ENCODE data around the gene PA2G4. TPM values are rescaled to one million over a fixed set of nuclear protein-coding genes. Genes with fewer than 3 reads are reported as not detected.

Gene PA2G4
- total RNA-seq, 2 donors from 2014 or later: 69.6 to 155 TPM

DNA sequence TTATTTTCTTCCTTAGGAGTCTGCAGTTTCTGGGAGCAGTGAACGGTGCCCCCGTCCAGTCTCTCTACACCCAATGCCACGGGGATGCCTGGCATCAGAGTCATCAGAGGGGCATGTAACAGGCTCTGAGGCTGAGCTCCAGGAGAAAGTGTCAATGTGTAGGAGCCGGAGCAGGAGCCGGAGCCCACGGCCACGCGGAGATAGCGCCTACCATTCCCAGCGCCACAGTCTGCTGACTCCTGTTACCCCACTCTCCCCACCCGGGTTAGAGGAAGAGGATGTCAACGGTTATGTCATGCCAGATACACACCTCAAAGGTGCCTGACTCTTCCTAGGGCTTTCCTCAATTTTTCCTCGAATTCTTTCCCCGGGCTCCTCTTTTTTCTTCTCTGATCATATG, 3.3 kb upstream of the PA2G4 start:
- no peak for DNase-seq
- Histone ChIP-seq H3K9me3 (no peaks in the 10 kb centered on the region), H3K27ac (no peak overlapping the region), H3K4me3 (no peak overlapping the region), H3K27me3 (no peaks in the 10 kb centered on the region), H3K36me3 (no peaks in the 10 kb centered on the region), H3K9ac (ENCODE audit: low read depth in 2 of 2, low read length in 2 of 2) (no peak overlapping the region), H3K4me1 (no peaks in the 10 kb centered on the region)
- TF ChIP-seq, protein P1, sequence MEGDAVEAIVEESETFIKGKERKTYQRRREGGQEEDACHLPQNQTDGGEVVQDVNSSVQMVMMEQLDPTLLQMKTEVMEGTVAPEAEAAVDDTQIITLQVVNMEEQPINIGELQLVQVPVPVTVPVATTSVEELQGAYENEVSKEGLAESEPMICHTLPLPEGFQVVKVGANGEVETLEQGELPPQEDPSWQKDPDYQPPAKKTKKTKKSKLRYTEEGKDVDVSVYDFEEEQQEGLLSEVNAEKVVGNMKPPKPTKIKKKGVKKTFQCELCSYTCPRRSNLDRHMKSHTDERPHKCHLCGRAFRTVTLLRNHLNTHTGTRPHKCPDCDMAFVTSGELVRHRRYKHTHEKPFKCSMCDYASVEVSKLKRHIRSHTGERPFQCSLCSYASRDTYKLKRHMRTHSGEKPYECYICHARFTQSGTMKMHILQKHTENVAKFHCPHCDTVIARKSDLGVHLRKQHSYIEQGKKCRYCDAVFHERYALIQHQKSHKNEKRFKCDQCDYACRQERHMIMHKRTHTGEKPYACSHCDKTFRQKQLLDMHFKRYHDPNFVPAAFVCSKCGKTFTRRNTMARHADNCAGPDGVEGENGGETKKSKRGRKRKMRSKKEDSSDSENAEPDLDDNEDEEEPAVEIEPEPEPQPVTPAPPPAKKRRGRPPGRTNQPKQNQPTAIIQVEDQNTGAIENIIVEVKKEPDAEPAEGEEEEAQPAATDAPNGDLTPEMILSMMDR (IDR thresholded peaks at IDR 0.05): no peak
- intact Hi-C loops (cut with DNase I): no loop called here

DNA sequence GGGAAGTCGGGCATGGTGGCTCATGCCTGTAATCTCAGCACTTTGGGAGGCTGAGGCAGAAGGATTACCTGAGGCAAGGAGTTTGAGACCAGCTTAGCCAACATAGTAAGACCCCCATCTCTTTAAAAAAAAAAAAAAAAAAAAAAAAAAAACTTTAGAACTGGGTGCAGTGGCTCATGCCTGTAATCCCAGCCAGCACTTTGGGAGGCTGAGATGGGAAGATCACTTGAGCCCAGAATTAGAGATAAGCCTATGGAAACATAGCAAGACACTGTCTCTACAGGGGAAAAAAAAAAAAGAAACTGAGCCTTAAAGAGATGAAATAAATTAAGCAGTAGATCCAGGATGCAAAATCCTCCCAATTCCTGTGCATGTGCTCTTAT, 1.7 kb upstream of the PA2G4 start:
- H3K9ac ChIP-seq (ENCODE audit: low read depth in 2 of 2, low read length in 2 of 2): no peak overlapping the region
- intact Hi-C loops (cut with DNase I): no loop called here

DNA sequence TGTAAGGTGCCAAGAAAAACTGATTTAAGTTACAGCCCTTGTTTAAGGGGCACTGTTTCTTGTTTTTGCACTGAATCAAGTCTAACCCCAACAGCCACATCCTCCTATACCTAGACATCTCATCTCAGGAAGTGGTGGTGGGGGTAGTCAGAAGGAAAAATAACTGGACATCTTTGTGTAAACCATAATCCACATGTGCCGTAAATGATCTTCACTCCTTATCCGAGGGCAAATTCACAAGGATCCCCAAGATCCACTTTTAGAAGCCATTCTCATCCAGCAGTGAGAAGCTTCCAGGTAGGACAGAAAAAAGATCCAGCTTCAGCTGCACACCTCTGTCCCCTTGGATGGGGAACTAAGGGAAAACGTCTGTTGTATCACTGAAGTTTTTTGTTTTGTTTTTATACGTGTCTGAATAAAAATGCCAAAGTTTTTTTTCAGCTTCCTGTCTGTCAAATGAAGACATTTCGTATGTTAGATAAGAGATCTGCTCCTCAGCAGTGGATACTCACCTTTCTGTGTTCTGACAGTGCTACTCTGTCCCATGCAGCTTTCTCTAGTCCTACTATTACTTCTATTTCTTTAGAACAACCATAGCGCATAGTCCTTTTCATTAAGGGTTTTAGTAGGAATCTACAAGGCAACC, 1.2 kb upstream of the PA2G4 start:
- no peak for DNase-seq
- Histone ChIP-seq H3K27me3 (no peaks in the 10 kb centered on the region), H3K4me3 (peak overlapping the region; percentile 89), H3K9me3 (no peaks in the 10 kb centered on the region), H3K27ac (peak overlapping the region; percentile 89), H3K36me3 (peaks cover 4% of the 10 kb centered on the region), H3K9ac (ENCODE audit: low read depth in 2 of 2, low read length in 2 of 2) (peak overlapping the region in 1 of 2 donors; percentile 95), H3K4me1 (no peaks in the 10 kb centered on the region)
- intact Hi-C loops (cut with DNase I): no loop called here
- TF ChIP-seq, protein P1 (IDR thresholded peaks at IDR 0.05): no peak

More for the DNA sequence above, 1.7 kb upstream of the PA2G4 start:
- TF ChIP-seq, protein P1 (IDR thresholded peaks at IDR 0.05): no peak
- no peak for DNase-seq
- Histone ChIP-seq H3K4me3 (no peak overlapping the region), H3K36me3 (peaks cover 1% of the 10 kb centered on the region), H3K27ac (peak overlapping the region; percentile 89), H3K9me3 (no peaks in the 10 kb centered on the region), H3K27me3 (no peaks in the 10 kb centered on the region), H3K4me1 (no peaks in the 10 kb centered on the region)

DNA sequence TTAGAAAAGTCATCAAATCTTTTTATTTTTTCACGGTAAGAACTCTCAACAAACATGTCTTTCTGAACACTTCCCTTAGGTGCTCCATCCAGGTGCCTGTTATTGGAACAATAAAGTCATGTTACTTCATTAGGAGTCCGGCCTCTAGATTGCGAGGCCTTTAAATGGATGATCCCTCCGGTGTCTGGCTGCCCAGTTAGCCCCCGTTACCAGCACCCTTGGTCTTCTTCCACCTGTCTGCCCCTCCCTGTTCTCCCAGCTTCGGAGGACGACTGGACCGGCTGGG, 593 bp upstream of the PA2G4 start:
- Histone ChIP-seq H3K9ac (ENCODE audit: low read depth in 2 of 2, low read length in 2 of 2) (peak overlapping the region; percentile 88 to 95), H3K36me3 (peaks cover 4% of the 10 kb centered on the region), H3K9me3 (no peaks in the 10 kb centered on the region), H3K27ac (peak overlapping the region; percentile 89), H3K27me3 (no peaks in the 10 kb centered on the region), H3K4me1 (no peaks in the 10 kb centered on the region), H3K4me3 (peak overlapping the region; percentile 89)
- intact Hi-C loops (cut with DNase I): no loop called here
- no peak for DNase-seq
- TF ChIP-seq, protein P1 (IDR thresholded peaks at IDR 0.05): no peak

DNA sequence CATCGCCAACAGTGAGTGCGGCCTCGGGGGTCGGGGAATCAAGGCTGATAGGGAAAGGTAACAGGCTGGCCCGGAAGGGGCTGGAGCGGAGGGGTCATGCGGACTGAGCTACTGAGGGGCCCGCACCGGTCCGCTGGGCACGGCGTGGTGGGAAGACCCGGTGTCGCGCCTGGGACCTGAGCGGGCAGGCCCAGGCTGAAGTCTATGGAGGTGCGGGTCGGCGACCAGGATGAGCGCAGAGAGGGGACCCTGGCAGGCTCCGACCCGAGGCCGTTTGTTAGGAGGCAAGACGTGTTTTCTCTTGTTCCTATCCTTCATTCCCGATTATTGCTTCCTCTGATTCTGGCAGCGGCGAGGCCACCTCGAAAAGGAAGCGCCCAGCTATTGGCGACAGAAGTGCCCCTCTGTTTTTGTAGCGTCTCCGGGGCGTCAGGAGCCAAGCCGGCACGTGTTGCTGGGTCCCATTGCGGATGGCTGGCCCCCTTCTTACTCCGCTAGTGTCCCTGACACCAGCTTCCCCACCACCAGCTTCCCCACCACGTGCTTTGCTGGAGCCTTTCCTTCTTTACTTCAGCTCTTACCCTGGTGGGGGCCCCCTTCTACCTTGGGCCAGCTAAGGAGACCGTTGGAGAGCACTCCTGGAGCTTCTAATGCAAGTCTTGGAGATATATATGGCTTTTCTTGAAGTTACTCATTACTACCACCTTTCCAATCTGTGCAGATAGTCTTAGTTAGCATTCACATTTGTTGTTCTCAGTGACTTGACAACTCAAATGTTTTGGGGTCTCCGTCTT, 653 bp downstream of the PA2G4 start:
- intact Hi-C loops (cut with DNase I): no loop called here
- Histone ChIP-seq H3K4me3 (peak overlapping the region; percentile 89), H3K36me3 (peaks cover 14% of the 10 kb centered on the region), H3K27me3 (no peaks in the 10 kb centered on the region), H3K4me1 (no peaks in the 10 kb centered on the region), H3K27ac (peak overlapping the region; percentile 89), H3K9ac (ENCODE audit: low read depth in 2 of 2, low read length in 2 of 2) (peak overlapping the region; percentile 74 to 95), H3K9me3 (no peaks in the 10 kb centered on the region)
- TF ChIP-seq, protein P1 (IDR thresholded peaks at IDR 0.05): no peak
- DNase-seq: no peak

Measured in colonic mucosa (tissue), 4 donors.